ENCODE data around the gene WRAP73. TPM values are rescaled to one million over a fixed set of nuclear protein-coding genes. Genes with fewer than 3 reads are reported as not detected.

Gene WRAP73
- total RNA-seq, 6 donors from 2014 or later, result 14.0 to 33.5 (median 19.9) TPM

DNA sequence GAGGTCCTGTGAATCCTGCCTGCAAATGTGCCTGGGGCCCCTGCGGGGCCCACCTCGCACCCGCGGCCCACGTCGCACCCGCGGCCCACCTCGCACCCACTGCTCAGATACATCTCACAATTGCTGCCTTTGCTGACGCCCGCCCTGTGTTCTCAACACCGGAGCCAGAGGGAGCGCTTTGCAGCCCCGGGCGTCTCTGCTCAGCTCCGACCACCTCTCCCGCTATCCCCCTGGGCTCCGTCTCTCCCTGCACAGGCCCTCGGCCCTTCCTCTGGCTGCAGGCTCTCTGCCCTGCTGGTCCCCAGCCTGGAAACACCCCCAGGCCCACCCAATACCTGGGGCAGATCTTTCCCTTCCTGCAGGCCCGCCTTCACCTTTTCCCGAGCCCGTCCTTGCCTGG, 47.2 kb upstream of the WRAP73 start:
- DNase-seq (no peak), ATAC-seq (ENCODE audit: low FRiP score in 2 of 2) (no peak)
- H3K9me3 ChIP-seq, result no peaks in the 10 kb centered on the region
- no peak for TF ChIP-seq EP300 (IDR thresholded peaks at IDR 0.05)
- no peaks in the 10 kb centered on the region for H3K27me3 ChIP-seq
- H3K27ac ChIP-seq, result no peak overlapping the region
- H3K36me3 ChIP-seq, result no peaks in the 10 kb centered on the region
- no peak overlapping the region for H3K4me3 ChIP-seq
- peaks cover 0 to 9% (median 3%) of the 10 kb centered on the region in 4 donors for H3K4me1 ChIP-seq
- 89 to 93% methylated on average over 20 to 21 of the region's 22 CpGs for WGBS, 2 donors

DNA sequence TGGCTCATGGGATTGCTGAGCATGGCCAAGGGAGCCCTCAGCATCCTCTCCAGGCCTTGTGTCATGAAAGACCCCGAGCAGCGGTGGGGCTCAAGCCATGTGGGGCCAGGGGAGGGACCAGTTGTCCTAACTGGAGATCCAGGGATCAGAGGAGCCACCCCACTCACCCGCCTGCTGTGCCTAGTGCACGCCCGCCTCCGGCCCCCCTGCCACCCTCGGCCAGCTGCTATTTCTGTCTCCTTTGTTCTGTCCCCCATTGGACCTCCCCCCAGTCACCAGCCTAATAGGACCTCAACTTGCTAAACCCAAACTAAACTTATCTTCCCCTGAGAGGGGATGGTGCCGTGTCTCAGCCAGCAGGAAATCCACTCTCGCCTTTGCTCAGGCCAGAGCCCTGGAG, 46.8 kb upstream of the WRAP73 start:
- no peaks in the 10 kb centered on the region for H3K9me3 ChIP-seq
- no peaks in the 10 kb centered on the region for H3K27me3 ChIP-seq
- DNase-seq (no peak), ATAC-seq (ENCODE audit: low FRiP score in 2 of 2) (no peak)
- H3K4me3 ChIP-seq, result no peak overlapping the region
- TF ChIP-seq POLR2A (IDR thresholded peaks at IDR 0.05) (no peak), POLR2AphosphoS5 (IDR thresholded peaks at IDR 0.05) (no peak), EP300 (IDR thresholded peaks at IDR 0.05) (no peak)
- TF ChIP-seq, protein P1, sequence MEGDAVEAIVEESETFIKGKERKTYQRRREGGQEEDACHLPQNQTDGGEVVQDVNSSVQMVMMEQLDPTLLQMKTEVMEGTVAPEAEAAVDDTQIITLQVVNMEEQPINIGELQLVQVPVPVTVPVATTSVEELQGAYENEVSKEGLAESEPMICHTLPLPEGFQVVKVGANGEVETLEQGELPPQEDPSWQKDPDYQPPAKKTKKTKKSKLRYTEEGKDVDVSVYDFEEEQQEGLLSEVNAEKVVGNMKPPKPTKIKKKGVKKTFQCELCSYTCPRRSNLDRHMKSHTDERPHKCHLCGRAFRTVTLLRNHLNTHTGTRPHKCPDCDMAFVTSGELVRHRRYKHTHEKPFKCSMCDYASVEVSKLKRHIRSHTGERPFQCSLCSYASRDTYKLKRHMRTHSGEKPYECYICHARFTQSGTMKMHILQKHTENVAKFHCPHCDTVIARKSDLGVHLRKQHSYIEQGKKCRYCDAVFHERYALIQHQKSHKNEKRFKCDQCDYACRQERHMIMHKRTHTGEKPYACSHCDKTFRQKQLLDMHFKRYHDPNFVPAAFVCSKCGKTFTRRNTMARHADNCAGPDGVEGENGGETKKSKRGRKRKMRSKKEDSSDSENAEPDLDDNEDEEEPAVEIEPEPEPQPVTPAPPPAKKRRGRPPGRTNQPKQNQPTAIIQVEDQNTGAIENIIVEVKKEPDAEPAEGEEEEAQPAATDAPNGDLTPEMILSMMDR (IDR thresholded peaks at IDR 0.05), result no peak
- H3K4me1 ChIP-seq, result peaks cover 0 to 9% (median 3%) of the 10 kb centered on the region in 4 donors
- no peak overlapping the region for H3K27ac ChIP-seq
- H3K36me3 ChIP-seq, result no peaks in the 10 kb centered on the region
- 88 to 91% methylated on average over 9 of the region's 9 CpGs for WGBS, 2 donors

DNA sequence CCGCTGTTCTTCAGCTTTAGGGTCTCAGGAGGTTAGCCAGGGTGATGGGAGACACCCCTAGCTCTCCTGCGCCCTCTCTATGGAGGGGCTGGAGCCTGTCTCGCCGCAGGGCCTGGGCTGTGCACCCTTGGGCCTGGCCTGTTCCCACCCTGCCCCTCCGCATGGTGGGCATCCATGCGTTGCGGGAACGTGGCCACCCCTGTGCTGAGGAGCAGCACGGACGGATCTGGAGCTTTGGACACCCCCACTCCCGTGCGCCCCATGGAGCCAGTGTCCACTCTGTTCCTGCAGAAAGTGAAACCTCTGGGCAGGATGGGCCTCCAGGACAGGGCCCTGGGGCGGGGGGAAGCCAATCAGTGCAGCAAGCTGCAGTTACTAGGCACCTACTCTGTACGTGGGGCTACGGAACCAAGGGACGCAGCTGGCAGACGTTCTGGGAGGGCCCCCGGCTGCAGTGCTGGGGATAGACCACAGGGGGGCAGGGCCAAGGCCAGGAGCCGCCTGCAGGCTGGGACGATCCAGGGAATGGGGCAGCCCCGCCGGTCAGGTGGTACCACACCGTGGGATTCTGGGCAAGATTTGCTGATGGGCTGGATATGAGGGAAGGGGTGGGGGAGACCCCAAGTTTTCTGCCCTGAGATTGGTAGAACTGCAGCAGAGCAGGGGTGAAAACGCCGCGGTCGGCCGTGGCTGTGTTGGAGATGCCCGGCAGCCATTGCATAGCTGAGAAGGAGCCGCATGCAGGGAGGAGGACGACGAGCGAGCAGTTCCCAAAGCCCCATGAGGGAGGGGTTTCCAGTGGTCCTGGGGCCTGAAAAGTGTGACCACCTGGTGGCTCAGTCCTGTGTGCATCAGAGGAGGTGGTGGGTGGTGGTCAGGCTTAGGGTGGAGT, 45.7 kb upstream of the WRAP73 start:
- DNase-seq (peak in 1 of 2 donors; percentile 84), ATAC-seq (ENCODE audit: low FRiP score in 2 of 2) (peak; percentile 39 to 67)
- Histone ChIP-seq H3K4me3 (no peak overlapping the region), H3K36me3 (no peaks in the 10 kb centered on the region), H3K27ac (no peak overlapping the region), H3K9me3 (no peaks in the 10 kb centered on the region), H3K4me1 (peaks cover 0 to 9% (median 3%) of the 10 kb centered on the region in 4 donors), H3K27me3 (no peaks in the 10 kb centered on the region)
- WGBS, 2 donors, result 37 to 42% methylated on average over 14 to 31 of the region's 33 CpGs
- TF ChIP-seq, protein P1 (IDR thresholded peaks at IDR 0.05), result peak; percentile 78 to 89 (median 82)
- no peak for TF ChIP-seq POLR2A (IDR thresholded peaks at IDR 0.05)

DNA sequence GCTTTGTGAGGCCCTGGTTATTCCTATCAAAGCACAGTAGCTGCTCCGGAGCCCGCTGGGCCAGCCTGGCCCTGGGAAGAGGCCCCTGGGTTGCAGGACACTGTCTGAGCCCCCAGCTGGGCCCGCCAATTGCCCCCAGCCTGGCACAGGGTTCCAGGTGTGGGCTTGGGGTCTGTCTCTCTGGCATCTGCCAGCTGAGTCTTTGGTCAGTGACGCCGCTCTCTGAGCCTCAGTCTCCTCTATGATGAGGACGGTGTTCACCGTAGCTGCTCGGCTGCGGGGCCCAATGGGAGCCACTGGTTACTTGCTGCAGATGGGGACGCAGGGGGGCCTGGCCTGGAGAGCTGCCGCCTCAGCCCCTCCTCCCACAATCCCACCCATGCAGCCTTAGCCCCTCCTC, 43.4 kb upstream of the WRAP73 start:
- 91 to 93% methylated on average over 7 to 11 of the region's 11 CpGs for WGBS, 2 donors
- TF ChIP-seq POLR2AphosphoS5 (IDR thresholded peaks at IDR 0.05), result no peak
- TF ChIP-seq, protein P1 (IDR thresholded peaks at IDR 0.05), result no peak
- no peak for TF ChIP-seq EP300 (IDR thresholded peaks at IDR 0.05)
- TF ChIP-seq POLR2A (IDR thresholded peaks at IDR 0.05), result no peak
- Histone ChIP-seq H3K4me3 (no peak overlapping the region), H3K9me3 (no peaks in the 10 kb centered on the region), H3K27ac (no peak overlapping the region), H3K27me3 (no peaks in the 10 kb centered on the region), H3K36me3 (no peaks in the 10 kb centered on the region), H3K4me1 (peaks cover 0 to 14% (median 5%) of the 10 kb centered on the region in 4 donors)
- DNase-seq (peak in 1 of 2 donors; percentile 56), ATAC-seq (ENCODE audit: low FRiP score in 2 of 2) (no peak)

DNA sequence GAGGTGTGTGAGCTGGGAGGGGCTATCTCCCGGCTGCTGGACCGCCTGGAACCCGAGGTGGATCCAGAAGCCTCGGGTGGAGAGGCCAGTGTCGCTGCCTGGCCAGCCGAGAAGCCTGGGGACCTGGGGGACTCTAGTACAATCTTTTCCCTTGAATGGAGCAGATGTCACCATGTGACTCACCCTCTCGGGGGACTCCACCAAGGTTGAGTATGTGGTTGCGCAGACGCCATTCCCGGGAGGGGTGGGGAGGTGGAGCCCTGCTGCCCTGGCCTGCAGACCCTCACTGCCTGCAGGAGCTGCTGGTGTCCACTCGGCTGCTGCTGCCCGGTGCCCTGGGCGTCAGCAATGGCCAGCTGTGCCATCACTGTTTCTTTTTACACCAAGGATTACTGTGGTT, 42.7 kb upstream of the WRAP73 start:
- peaks cover 0 to 18% (median 5%) of the 10 kb centered on the region in 4 donors for H3K4me1 ChIP-seq
- ATAC-seq (ENCODE audit: low FRiP score in 2 of 2), result no peak
- no peaks in the 10 kb centered on the region for H3K36me3 ChIP-seq
- no peaks in the 10 kb centered on the region for H3K9me3 ChIP-seq
- TF ChIP-seq POLR2A (IDR thresholded peaks at IDR 0.05), result no peak
- no peak for TF ChIP-seq POLR2AphosphoS5 (IDR thresholded peaks at IDR 0.05)
- no peak for TF ChIP-seq EP300 (IDR thresholded peaks at IDR 0.05)
- TF ChIP-seq, protein P1 (IDR thresholded peaks at IDR 0.05), result no peak
- no peak overlapping the region for H3K27ac ChIP-seq
- no peak overlapping the region for H3K4me3 ChIP-seq
- 78 to 92% methylated on average over 9 to 13 of the region's 13 CpGs for WGBS, 2 donors
- H3K27me3 ChIP-seq, result no peaks in the 10 kb centered on the region
- no peak for DNase-seq
